Measurements from ENCODE around the gene SERPINI1.

The SERPINI1 gene

DNA sequence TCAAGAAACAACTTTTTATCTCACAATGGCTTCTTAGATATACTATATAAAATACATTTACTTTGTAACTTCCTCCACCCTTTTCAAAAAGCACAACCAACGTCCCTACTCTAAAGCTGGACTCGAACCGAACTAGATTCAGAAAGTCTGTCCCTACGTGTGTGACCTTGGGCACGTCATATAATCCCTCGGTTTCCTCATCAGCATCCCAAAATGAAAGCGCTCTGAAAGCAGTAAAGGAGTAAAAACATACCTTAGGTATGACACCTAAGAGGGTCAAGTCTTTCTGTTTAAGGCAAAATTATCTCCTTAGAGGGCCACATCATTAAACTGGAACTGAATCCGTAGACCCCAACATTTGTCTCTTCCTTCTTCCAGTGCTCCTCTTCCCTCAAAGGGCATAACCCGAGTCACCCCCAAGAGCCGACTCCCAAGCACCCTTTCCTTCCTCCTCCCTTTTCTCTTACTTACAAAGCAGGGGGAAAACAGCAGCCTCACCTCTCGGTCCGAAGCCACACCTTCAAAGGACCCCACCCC lies 1.5 kb upstream of the SERPINI1 start:
- no peak for FAIRE-seq
- DNase-seq (ENCODE audit: extremely low spot score, insufficient read length, low read depth): no peak

DNA sequence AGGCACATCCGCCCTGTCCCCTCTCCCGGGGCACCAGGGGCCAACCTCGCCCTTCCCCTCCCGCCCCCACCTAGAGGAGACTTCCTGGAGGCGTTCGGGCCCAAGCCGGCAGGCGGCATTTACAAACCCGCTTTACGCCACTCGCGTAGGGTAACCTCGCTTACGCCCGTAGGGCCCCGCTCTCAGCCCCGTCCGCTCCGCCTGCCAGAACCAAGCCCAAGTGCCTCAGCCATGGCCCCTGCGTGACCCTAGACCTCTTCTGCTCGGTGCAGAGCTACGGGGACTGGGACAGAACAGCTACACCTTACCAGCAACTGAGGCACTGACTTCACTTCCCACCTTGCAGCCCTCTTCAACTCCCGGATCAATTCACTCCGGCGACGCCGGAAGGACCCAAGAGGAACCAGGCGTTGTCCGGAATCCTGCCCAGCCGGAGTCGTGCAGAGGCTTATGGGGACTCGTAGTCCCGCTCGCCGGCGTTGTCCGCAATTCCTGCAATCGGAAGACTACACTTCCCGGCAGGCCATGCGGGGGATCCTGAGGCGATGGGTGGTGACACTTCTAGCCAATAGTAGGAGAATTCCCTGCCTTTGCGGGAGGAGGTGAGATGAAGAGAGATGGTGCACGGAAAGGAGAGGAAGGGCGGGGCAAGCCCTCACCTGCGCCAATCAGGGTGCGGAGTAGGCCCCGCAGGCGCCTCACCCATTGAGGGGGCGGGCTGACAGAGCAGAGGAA lies 856 bp upstream of the SERPINI1 start, which contains the start of gene PDCD10:
Gene PDCD10, minus strand, starts transcription at position 395 of the 735 bp plus-strand sequence. CDS start 14,735 bp downstream, outside the sequence.
- DNase-seq (ENCODE audit: extremely low spot score, insufficient read length, low read depth) (peak; percentile 80), FAIRE-seq (peak; percentile 99)

DNA sequence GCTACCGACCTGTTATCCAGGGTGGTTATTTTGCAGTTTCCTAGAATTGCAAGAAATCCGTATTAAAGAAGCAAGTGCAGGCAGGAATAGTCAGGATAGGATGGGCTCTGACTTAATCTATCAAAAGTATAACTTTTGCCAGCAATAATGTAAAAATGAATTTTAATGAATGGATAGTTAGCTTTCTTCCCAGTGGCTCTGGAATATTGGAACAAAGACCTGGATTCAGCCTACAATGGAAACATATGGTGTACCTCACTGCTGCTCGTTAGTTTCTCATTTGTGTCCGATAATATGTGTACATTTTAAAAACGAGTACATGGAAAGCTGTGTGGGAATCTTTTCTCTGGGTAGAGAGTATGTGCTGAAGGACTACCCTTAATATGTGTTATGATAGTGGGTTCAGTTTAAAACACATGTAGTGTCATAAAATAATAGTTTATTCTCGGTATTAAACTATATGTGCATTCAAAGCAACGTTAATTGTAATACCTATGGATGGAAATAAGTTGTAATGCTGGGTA lies 805 bp downstream of the SERPINI1 start:
- DNase-seq (ENCODE audit: extremely low spot score, insufficient read length, low read depth): no peak
- no peak for FAIRE-seq

DNA sequence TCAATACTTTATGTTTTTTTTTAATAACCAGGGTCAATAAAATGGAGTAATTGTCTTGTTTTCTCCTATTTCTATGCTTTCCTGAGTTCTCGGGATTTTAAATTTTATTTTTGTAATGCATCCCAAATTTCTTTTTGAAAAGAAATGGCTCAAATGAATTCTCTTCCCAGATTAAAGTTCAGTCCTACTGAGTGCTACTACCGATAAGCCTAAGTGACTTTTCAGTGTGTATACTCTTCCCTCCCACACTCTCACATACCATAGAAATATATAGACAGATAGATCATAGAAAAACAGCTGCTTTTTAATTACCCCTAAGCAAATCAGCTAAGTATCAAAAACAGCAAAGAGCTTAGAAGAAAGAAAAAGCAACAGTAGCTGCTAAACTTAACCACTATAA lies 1.5 kb downstream of the SERPINI1 start:
- DNase-seq (ENCODE audit: extremely low spot score, insufficient read length, low read depth) (no peak), FAIRE-seq (no peak)

DNA sequence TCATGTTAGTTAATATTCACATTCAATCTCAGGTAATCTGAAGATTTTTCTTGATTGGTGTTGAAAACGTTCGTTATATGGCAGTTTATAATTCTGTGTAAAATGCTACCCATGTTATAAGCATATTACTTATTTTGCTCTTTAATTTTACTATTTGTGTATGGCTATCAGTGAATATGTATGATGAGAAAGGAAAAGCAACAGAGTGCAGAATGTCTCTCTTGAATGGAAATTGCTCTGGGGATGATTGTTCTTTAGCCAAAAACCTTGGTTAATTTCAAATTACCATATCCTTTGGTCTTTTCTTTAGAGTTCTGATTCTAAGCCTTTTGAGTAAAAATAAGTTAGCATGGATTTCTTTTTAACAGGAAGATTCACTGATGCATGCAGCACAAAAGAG lies 2.5 kb downstream of the SERPINI1 start:
- DNase-seq (ENCODE audit: extremely low spot score, insufficient read length, low read depth): no peak
- no peak for FAIRE-seq

DNA sequence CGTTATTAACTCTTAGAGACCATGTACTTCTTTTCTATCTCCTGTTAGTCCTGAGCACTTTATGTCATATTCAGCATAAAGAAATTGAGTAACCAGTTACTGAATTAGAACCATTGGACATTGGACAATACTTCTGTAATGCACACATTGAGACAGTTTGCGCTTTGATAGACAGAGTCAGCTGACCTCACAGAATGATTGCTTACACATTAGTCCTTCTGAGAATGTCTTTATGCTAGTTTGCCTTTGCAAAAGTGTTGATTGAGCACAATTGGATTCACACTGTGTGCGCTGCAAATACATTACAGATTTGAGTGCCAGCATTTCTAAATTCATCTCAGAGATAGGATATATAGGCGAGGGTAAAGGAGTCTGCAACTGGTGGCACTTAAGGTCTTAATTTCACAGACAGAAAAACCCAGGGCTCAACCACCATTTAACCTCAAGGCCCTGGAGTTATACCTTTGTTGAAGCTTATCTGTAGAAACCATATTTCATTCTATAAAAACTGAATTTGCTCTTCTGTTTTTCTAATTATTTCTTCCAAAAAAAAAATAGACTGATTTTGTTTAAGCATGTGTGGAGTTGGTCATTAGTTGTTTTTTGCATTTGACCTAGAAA lies 3.8 kb downstream of the SERPINI1 start:
- FAIRE-seq: no peak
- no peak for DNase-seq (ENCODE audit: extremely low spot score, insufficient read length, low read depth)

DNA sequence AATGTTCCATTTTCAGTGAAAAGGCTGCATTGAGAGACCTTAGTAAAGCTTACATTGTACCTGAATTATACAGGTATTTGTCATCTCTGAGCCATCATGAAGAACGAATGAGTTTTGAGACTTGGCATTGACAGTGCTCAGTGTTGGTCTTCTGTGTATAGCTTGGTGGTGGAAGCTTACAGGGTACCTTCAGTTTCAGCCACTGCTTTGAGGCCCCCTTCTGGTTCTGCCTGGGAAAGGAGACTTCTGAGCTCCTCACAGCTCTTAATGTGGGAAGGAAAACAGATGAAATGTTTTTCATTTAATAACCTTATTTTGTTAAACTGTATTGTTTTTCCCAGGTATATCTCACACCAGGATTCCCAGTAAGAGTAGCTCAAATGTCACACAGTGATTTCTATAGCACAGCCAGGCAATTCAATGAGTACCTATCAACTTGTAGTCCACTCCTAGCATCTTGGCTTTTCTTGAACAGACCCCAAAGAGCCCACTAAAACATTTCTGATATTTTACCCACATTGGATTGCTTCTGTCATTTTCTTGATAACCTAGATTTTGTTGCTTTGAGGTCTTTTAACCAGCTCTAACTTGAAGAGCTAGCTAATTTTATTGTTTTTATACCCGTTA lies 5.6 kb downstream of the SERPINI1 start:
- DNase-seq (ENCODE audit: extremely low spot score, insufficient read length, low read depth) (no peak), FAIRE-seq (peak; percentile 79)

DNA sequence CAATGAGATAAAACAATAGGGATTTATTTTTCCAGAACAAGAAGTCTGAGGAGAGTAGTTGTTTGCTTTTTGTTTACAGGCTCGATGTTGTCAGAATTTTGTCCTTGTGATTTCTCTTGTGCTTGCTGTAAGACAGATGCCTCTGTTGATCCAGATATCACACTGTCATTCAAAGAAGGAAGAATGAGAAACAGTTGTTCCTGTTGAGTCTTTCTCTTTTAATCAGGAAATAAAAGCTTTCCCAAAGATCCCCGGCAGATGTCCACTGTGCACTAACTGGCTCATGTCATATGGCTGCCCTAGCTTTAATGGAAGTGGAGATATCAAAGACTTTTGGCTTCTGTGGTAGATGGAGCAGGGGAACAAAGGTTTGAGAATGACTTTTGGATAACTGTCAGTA lies 6.8 kb downstream of the SERPINI1 start:
- no peak for FAIRE-seq

DNA sequence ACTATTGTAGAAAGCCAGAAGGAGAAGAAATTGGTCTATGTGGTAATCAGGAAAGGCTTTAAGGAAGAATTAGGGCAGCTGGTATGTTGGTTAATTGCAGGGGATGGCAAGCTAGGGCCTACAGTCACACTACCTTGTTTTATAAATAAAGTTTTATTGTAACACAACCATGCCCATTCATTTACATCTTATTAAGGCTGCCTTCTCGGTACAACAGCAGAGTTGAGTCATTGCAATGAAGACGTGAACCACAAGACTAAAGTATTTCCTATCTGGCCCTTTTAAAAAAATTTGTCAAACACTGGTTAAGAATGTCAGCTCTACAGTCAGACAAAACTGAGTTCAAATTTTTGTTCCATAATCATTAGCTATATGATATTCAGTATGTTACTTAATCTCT lies 8.3 kb downstream of the SERPINI1 start:
- no peak for DNase-seq (ENCODE audit: extremely low spot score, insufficient read length, low read depth)
- FAIRE-seq: no peak

More for the DNA sequence above, 6.8 kb downstream of the SERPINI1 start:
- DNase-seq (ENCODE audit: extremely low spot score, insufficient read length, low read depth): no peak

DNA sequence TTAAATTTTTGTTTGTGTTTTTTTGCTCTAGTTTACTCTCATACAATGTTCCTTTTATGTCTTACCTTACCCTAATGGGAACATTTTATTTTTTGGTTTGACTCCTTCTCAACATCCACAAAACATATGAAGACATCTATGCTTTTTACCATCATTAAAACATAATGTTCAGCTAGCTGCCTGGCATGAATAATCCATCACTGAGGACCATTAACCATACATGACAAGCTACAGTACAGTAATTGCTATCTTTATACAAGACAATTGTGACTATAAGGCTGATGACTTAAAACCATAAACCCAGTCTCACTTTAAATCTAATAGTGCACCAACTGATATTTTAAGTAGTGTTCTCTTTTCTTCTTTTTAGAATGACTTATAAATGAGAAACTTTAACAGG lies 13.7 kb downstream of the SERPINI1 start:
- FAIRE-seq (no peak), DNase-seq (ENCODE audit: extremely low spot score, insufficient read length, low read depth) (no peak)

DNA sequence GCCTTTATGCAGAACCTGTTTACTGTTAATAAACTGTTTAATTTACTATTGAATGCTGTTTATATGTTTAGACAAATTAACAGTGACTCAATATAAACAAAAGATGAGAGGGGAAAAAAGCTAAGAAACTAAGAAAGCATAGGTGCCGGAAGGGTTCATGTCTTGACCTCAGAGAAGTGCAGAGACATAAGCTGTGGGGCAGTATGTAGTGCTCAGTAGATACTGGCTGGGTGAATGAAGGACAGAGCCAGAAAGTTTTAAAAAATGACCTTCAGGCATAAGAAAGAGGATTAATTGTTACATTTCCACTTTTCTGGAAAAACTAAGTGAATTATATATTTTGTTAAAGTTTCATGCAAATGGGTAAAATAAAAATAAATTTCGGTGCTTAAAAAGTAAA lies 14.2 kb downstream of the SERPINI1 start:
- FAIRE-seq: no peak

DNA sequence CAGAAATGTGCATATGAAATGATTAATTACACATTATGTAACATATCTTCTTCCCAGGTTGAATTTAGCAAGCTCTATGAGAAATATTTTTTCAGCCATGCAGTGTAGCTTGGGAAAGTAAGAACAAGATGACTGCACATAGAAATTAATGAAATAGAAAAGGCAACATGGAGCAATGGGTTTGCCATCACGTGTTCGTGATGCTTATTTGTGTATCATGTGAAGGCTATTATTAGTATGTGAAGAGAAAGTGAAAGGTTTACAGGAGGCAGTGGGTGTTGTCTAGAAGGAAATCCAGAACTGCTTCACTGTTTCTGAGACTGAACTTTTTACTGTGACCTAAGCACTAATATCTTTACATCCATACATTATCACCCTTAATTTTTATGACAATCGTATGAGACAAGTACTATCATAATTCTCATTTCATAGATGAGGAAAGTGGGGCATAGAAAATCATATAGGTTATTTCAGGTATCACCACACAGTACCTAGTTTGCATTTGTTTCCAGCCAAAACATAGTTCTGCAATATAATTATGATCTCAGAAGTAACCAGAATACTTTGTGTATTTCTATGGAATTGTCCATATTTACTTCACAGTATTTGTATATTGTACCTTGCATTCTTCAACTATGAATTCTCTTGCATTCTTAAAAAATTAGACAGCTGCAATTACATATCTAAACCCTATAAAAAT lies 14.9 kb downstream of the SERPINI1 start:
- peak; percentile 92 for FAIRE-seq
- DNase-seq (ENCODE audit: extremely low spot score, insufficient read length, low read depth): no peak

More for the DNA sequence above, 14.2 kb downstream of the SERPINI1 start:
- DNase-seq (ENCODE audit: extremely low spot score, insufficient read length, low read depth): no peak

DNA sequence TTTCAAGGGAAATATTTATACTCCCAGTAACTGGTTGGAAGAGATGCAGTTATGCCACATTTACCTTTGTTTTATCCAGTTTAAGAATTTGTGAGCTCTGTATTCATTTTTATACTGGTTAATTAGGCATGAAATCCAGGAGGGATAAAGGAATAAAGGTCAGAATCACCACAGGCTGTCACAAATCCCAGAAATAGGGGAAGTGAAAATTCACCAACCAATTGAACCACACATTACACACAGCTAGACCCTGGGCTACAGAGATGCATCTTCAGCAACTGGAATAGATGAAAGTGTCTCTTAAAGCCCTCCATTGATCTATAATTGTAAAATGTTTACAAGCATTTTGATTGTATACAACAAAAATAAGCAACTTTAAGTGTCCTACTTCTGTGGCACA lies 18.5 kb downstream of the SERPINI1 start:
- FAIRE-seq (no peak), DNase-seq (ENCODE audit: extremely low spot score, insufficient read length, low read depth) (no peak)

DNA sequence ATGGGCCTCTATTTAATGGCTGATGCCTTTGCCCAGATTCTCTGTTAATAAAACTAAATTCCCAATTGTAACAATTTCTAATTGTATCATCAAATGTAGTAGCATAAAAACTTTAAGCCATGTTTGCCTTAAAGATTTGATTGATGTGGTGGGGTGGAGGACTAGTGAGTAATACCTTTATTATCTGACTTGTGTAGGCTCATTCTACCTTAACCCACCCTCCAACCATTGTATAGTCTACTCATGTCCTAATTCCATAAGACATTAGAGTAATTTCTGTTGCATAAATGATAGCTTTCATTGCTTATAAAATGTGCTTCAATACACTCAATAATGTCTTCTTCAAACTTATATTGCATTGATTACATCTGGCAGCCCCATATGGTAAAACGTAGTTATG lies 25.8 kb downstream of the SERPINI1 start:
- FAIRE-seq (no peak), DNase-seq (ENCODE audit: extremely low spot score, insufficient read length, low read depth) (no peak)

DNA sequence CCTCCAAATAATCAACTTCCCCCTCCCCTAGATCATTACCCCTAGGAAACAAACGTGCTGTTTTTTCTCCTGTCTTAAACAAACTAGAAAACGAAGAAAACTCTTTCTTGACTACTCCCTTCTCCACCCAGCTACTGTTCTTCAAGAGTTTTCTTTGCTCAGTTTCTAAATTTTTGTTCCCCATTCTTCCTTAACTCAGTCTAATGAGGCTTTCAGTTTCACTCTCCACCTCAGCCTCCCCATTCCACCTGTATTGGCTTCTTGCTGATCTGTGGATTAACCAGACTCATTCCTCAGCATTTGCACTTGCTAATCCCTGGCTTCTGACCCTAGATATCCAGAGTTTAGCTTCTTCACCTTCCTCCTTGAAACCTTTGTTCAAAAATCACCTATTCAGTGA lies 26.8 kb downstream of the SERPINI1 start:
- no peak for FAIRE-seq
- DNase-seq (ENCODE audit: extremely low spot score, insufficient read length, low read depth): no peak

DNA sequence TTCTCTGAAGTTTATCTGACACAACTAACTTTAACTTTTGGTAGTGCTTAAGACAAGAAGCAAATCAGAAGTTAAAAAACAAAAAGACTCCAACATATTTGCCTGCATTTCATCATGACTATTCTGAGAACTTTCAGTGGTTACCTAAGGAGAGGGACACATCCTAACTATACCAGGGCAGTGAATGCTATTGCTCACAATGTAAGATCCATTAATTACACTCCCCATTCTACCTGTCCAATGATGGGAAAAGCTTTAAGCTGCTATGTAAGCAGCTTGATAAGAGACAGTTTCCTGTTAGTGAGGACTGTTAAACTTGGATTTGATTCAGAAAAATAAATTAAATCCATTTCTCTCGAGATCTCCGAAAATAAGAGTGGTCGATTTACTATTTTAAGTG lies 37.5 kb downstream of the SERPINI1 start:
- no peak for DNase-seq (ENCODE audit: extremely low spot score, insufficient read length, low read depth)
- FAIRE-seq: peak; percentile 45

DNA sequence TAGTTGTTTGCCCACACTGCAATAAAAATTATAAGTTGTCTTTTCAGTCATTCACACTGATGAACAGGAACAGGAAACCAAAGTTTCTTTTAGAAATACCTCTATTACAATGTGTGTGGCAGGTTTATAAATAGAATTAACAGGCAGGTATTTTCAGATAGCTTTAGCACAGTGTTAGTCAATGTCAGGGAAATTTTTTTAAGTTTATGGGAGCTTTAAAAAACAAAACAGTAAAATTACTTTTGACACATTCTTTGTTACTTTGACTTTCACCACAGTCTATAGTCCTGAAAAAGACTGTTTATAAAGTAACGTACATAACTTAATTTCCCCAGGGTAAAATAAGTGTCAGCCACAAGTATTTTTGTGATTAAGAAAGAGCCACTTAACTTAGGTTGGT lies 38.1 kb downstream of the SERPINI1 start:
- FAIRE-seq (peak; percentile 62), DNase-seq (ENCODE audit: extremely low spot score, insufficient read length, low read depth) (no peak)

DNA sequence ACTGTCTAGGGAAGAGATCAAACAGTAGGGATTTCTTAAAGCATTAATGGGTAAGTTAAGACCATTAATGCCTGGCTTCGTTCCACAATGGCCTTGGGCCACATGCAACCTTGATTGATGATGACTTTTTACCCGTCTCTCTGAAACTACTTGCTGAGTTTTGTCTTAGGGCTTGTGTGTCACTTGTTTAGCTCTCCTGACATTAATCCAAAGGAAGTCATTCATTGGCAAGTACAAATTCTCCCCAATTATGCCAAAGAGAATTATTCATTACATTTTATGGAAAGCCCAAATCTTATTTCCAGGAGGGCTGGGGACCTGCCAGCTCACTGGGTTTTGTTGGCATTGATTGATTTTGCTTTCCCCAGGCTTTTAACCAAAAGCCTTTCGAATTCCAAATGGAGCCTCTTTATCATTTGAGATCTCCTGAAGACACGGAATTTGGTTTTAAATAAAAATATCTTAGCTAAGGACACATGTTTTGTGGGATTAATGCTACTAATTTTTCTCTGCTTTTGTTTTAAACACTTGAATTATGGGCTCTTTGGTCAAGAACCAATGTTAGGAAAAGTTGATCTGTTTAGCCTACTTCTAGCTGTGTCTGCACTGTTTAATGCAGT lies 40.7 kb downstream of the SERPINI1 start:
- DNase-seq (ENCODE audit: extremely low spot score, insufficient read length, low read depth): no peak
- no peak for FAIRE-seq

DNA sequence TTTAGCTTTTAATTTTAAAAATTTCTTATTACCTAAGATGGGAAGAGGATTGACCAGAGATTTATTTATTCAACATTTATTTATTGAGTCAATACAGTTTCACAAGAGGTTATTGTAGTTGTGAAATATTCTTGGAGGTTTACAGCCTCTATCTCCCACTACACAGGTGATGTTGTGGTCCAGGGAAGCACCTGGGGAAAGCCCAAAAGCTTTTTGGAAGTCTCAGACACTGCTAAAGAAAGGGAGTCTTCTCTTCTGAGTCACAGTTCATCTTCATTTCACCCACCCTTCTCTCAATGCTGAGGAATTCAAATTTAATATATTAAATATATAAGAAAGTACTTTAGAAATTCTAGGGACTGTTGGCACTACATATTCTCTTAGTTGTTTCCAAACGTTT lies 41.8 kb downstream of the SERPINI1 start:
- no peak for FAIRE-seq
- DNase-seq (ENCODE audit: extremely low spot score, insufficient read length, low read depth): no peak
